Measurements from ENCODE around the gene PCNP.

- TF ChIP-seq CTCF (conservative IDR thresholded peaks at IDR 0.05) (no peak), ZFX (IDR thresholded peaks at IDR 0.05) (no peak)
Measured at GRCh38 chr3:101632586-101632985, 58.6 kb downstream of the PCNP start.

Measured in C4-2B (cell line).